Measurements from ENCODE around the gene AP1S3. TPM values are rescaled to one million over a fixed set of nuclear protein-coding genes. Genes with fewer than 3 reads are reported as not detected.

Gene AP1S3
- total RNA-seq, 4 donors from 2014 or later: 0.23 to 4.6 (median 0.54) TPM; not detected in 1

DNA sequence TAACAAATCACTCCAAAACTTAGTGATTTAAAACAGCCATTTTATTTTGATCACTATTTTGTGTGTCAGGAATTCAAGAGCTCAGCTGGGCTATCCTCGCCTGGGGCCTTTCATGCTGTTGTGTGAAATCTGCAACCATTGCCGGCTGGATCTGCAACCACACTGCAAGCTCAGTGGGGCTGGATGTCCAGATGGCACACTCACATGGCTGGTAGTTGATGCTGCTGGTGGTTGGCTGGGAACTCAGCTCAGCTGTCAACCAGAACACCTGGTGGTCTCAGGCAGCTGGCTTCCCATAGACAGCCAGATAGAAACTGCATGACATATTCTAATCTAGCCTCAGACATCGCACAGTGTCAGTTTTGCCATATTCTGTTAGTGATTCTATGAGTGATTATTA lies 30.6 kb upstream of the AP1S3 start:
- Histone ChIP-seq H3K4me1 (no peaks in the 10 kb centered on the region), H3K27ac (no peak overlapping the region), H3K36me3 (peaks cover 0 to 43% of the 10 kb centered on the region in 2 donors), H3K9me3 (no peaks in the 10 kb centered on the region), H3K4me3 (no peak overlapping the region), H3K27me3 (no peaks in the 10 kb centered on the region)
- TF ChIP-seq POLR2A (IDR thresholded peaks at IDR 0.05): no peak
- no peak for TF ChIP-seq EP300 (IDR thresholded peaks at IDR 0.05)
- no peak for TF ChIP-seq POLR2AphosphoS5 (IDR thresholded peaks at IDR 0.05)
- TF ChIP-seq, protein P1, sequence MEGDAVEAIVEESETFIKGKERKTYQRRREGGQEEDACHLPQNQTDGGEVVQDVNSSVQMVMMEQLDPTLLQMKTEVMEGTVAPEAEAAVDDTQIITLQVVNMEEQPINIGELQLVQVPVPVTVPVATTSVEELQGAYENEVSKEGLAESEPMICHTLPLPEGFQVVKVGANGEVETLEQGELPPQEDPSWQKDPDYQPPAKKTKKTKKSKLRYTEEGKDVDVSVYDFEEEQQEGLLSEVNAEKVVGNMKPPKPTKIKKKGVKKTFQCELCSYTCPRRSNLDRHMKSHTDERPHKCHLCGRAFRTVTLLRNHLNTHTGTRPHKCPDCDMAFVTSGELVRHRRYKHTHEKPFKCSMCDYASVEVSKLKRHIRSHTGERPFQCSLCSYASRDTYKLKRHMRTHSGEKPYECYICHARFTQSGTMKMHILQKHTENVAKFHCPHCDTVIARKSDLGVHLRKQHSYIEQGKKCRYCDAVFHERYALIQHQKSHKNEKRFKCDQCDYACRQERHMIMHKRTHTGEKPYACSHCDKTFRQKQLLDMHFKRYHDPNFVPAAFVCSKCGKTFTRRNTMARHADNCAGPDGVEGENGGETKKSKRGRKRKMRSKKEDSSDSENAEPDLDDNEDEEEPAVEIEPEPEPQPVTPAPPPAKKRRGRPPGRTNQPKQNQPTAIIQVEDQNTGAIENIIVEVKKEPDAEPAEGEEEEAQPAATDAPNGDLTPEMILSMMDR (IDR thresholded peaks at IDR 0.05): no peak
- ATAC-seq: no peak
- WGBS, 2 donors (ENCODE audit: low coverage in 1 of 2): 90 to 100% methylated on average over 1 to 2 of the region's 3 CpGs

DNA sequence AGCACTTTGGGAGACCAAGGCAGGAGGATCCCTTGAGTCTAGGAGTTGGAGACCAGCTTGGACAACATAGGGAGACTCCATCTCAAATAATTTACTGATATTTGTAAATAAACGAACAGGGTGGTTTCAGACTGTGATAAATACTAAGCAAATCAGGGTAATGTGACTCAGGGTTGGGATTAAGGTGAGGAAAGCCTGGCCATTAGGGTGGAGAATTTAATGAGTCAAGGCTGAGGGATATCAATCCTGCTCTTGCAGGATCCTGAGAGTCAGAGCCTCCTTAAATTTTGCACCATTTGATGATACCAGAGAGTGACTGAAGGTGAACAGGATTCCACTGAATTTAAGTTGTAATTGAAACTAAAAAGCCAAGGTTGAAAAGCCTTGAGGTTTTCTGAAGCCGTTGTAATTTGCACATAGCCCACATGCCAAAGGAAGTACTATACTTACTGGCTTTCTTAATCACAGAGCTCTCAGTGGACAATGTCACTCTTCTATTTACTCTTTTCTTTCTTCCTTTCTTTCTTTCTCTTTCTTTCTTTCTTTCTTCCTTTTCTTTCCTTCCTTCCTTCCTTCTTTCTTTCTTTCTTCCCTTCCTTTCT lies 28.6 kb upstream of the AP1S3 start:
- no peaks in the 10 kb centered on the region for H3K27me3 ChIP-seq
- no peak for ATAC-seq
- no peaks in the 10 kb centered on the region for H3K9me3 ChIP-seq
- 83 to 94% methylated on average over 2 of the region's 2 CpGs for WGBS, 2 donors (ENCODE audit: low coverage in 1 of 2)
- H3K4me1 ChIP-seq: no peaks in the 10 kb centered on the region
- no peak overlapping the region for H3K4me3 ChIP-seq
- peaks cover 0 to 26% of the 10 kb centered on the region in 2 donors for H3K36me3 ChIP-seq
- TF ChIP-seq POLR2A (IDR thresholded peaks at IDR 0.05) (no peak), POLR2AphosphoS5 (IDR thresholded peaks at IDR 0.05) (no peak), EP300 (IDR thresholded peaks at IDR 0.05) (no peak)
- TF ChIP-seq, protein P1 (IDR thresholded peaks at IDR 0.05): no peak
- H3K27ac ChIP-seq: no peak overlapping the region

DNA sequence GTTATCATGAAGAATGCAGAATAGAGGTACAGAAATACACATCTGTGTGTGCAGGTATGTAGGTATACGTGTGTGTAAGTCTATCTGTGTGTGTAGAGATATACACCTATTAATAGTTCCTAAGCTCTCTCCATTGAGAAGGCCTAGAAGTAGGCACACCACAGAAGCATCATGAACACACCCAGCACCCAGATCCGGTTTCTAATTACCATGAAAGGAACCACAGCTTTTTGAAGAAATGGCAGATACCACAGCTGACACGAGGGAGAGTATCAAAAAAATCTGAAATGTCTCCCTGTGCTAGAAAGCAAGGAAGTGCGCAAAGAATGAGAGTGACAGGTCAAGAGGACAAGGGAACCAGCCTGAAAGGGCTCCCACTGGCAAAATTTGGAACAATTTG lies 27.7 kb upstream of the AP1S3 start:
- ATAC-seq: no peak
- H3K9me3 ChIP-seq: no peaks in the 10 kb centered on the region
- 87 to 91% methylated on average over 4 of the region's 4 CpGs for WGBS, 2 donors (ENCODE audit: low coverage in 1 of 2)
- H3K4me1 ChIP-seq: no peaks in the 10 kb centered on the region
- H3K36me3 ChIP-seq: peaks cover 0 to 17% of the 10 kb centered on the region in 2 donors
- H3K27me3 ChIP-seq: no peaks in the 10 kb centered on the region
- H3K27ac ChIP-seq: no peak overlapping the region
- H3K4me3 ChIP-seq: no peak overlapping the region
- TF ChIP-seq, protein P1 (IDR thresholded peaks at IDR 0.05): no peak
- no peak for TF ChIP-seq POLR2A (IDR thresholded peaks at IDR 0.05)
- no peak for TF ChIP-seq POLR2AphosphoS5 (IDR thresholded peaks at IDR 0.05)
- no peak for TF ChIP-seq EP300 (IDR thresholded peaks at IDR 0.05)

DNA sequence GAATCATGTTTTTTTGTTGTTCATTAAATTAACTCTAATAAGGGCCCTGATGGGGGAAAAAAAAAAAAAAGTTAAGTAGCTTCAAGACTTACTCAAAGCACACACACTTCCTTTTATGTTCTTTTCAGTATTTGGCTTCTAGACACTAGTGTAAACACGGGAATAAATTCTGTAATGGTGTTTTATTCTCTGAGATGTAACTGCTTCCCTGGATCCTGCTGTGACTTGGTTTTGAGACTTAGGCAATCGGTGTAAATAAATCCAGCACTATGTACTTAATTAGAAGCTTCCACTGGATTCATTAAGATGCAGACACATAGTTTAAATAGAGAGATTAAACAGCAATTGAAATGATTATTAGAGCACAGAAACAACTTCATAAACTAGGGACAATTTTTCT lies 26.1 kb upstream of the AP1S3 start:
- WGBS, 2 donors (ENCODE audit: low coverage in 1 of 2): 55 to 83% methylated on average over 1 to 2 of the region's 2 CpGs
- no peak for ATAC-seq

More for the DNA sequence above, 26.1 kb upstream of the AP1S3 start:
- H3K27me3 ChIP-seq: no peaks in the 10 kb centered on the region
- no peaks in the 10 kb centered on the region for H3K4me1 ChIP-seq
- peaks cover 0 to 6% of the 10 kb centered on the region in 2 donors for H3K36me3 ChIP-seq
- no peak overlapping the region for H3K4me3 ChIP-seq
- TF ChIP-seq EP300 (IDR thresholded peaks at IDR 0.05) (no peak), POLR2A (IDR thresholded peaks at IDR 0.05) (no peak), POLR2AphosphoS5 (IDR thresholded peaks at IDR 0.05) (no peak)
- TF ChIP-seq, protein P1 (IDR thresholded peaks at IDR 0.05): no peak
- H3K9me3 ChIP-seq: no peaks in the 10 kb centered on the region
- no peak overlapping the region for H3K27ac ChIP-seq
